Adipocyte (in vitro differentiated cells): Measurements from ENCODE around the gene EXOC3L1.
A peak's percentile ranks its signal among the peaks of the same experiment; 100 is the strongest.

ENCODE experiments used
- DNase-seq: peaks from one replicate; pipeline ENCODE4 v3.0.0-alpha.2; 2015; ENCODE audit warnings: low read depth
- H3K27me3 ChIP-seq: replicated peaks from 2 replicates; pipeline ENCODE4 v1.7.0; 2013; ENCODE audit warnings: mild to moderate bottlenecking, low read length, moderate library complexity; ENCODE audit not compliant: control insufficient read depth, insufficient read depth
- H3K36me3 ChIP-seq: 2 replicates; pipeline ENCODE4 v1.7.0; 2013; ENCODE audit warnings: low read length, mild to moderate bottlenecking, moderate library complexity; ENCODE audit not compliant: control insufficient read depth, insufficient read depth, severe bottlenecking
- H3K4me1 ChIP-seq: 2 replicates; pipeline ENCODE4 v1.7.0; 2013; ENCODE audit warnings: mild to moderate bottlenecking, low read length, moderate library complexity; ENCODE audit not compliant: control insufficient read depth, insufficient read depth
- H3K4me3 ChIP-seq: 2 replicates; pipeline ENCODE4 v1.7.0; 2013; ENCODE audit warnings: mild to moderate bottlenecking, low read length, moderate library complexity
- H3K9ac ChIP-seq: 2 replicates; pipeline ENCODE4 v1.7.0; 2013; ENCODE audit warnings: mild to moderate bottlenecking, low read length, moderate library complexity
- H3K9me3 ChIP-seq: 2 replicates; pipeline ENCODE4 v1.7.0; 2013; ENCODE audit warnings: mild to moderate bottlenecking, low read length, moderate library complexity; ENCODE audit not compliant: control insufficient read depth

Gene EXOC3L1

DNA sequence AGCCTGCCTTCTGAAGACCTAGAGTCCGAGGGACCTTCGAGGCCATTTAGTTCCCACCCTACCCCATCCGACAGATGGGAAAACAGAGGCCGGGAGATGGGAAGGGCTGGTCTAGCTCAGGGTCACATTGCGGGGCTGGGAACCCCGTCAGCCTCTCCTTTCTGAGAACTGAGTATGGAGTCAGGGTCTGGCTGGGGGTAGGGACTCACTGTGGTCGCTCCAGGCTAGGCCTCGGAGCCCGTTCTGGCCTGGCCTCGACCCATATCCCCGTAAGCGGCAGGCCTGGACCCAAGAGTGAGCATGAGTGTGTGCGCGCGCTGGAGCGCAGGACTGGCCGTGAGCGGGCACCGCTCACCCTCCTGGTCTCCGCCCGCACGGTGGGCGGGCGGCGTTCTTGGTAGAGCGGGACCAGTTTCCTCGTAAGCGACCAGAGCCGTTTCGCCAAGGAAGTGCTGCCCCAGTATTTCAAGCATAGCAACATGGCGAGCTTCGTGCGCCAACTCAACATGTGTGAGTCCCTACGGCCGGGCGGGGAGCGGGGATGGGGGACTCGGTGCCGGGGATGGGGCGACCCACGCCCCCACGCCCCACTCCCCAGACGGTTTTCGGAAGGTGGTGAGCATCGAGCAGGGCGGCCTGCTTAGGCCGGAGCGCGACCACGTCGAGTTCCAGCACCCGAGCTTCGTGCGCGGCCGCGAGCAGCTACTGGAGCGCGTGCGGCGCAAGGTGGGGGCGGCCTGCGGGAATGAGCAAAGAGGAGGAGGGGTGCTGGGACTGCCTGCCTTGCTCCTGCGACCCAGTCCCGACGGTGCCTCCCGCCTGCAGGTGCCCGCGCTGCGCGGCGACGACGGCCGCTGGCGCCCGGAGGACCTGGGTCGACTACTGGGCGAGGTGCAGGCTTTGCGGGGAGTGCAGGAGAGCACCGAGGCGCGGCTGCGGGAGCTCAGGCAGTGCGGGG, 24.5 kb downstream of the EXOC3L1 start:
- no peaks in the 10 kb centered on the region for H3K36me3 ChIP-seq
- peak overlapping the region; percentile 73 for H3K9ac ChIP-seq
- peak overlapping the region; percentile 37 for H3K4me3 ChIP-seq
- peaks cover 5% of the 10 kb centered on the region for H3K27me3 ChIP-seq
- no peak for DNase-seq
- no peaks in the 10 kb centered on the region for H3K9me3 ChIP-seq
- peaks cover 30% of the 10 kb centered on the region for H3K4me1 ChIP-seq

DNA sequence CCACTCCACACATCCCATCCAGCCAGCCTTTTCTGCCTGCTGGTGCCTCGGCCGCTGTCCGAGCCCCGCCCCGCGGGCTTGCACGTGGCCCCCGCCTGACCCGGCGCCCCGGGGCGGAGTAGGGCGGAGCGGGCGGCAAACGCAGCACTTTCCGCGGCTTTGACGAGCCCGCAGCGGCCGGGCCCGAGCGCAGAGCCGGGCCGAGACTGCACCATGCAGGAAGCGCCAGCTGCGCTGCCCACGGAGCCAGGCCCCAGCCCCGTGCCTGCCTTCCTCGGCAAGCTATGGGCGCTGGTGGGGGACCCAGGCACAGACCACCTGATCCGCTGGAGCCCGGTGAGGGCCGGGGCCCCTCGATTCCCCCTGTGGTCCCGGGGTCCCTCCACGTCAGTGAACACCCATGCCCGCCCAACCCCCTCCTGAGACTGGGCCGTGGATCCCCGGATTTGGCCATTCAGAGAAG, 25.3 kb downstream of the EXOC3L1 start, which contains the start of gene HSF4:
Gene HSF4 (plus strand): TSS at position 147 of the 463 bp plus-strand sequence. CDS start 67 bp downstream, at position 214.
- peak; percentile 48 for DNase-seq
- Histone ChIP-seq H3K27me3 (peaks cover 5% of the 10 kb centered on the region), H3K4me3 (peak within 1 kb of the TSS; percentile 37)

DNA sequence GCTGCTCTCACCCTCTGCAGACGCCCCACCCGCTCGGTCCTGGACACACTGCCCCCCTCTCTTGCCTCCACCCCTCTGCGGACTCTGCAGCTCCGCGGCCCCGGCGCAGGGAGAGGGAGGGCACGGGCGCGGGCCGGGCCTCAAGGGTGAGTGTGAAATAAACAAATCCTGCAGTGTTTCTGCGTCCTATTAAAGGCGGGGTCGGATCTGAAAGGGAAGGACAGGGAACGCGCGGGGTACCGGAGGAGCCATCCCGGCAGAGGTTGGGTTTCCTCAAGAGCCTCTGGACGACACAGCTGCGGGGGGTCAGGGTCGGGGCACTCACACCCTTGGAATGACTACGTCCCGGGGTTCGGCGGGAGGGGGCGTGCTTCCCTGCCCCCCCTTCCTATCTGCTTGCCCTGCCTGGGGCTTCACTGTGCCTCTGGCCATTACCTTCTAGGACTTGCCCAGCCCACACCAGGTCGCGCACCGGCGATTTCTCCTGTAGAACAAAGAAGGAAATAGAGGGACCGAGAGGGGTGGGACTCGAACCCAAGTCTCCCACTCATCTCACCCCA, 25.9 kb downstream of the EXOC3L1 start:
- Histone ChIP-seq H3K4me1 (peaks cover 19% of the 10 kb centered on the region), H3K27me3 (peaks cover 5% of the 10 kb centered on the region), H3K4me3 (peak overlapping the region; percentile 33), H3K9ac (no peak overlapping the region), H3K36me3 (no peaks in the 10 kb centered on the region), H3K9me3 (no peaks in the 10 kb centered on the region)
- peak; percentile 29 for DNase-seq

More for the DNA sequence above, 25.3 kb downstream of the EXOC3L1 start, which contains the start of gene HSF4:
- Histone ChIP-seq H3K9ac (peak within 1 kb of the TSS; percentile 73), H3K4me1 (peaks cover 24% of the 10 kb centered on the region), H3K36me3 (no peaks in the 10 kb centered on the region), H3K9me3 (no peaks in the 10 kb centered on the region)

DNA sequence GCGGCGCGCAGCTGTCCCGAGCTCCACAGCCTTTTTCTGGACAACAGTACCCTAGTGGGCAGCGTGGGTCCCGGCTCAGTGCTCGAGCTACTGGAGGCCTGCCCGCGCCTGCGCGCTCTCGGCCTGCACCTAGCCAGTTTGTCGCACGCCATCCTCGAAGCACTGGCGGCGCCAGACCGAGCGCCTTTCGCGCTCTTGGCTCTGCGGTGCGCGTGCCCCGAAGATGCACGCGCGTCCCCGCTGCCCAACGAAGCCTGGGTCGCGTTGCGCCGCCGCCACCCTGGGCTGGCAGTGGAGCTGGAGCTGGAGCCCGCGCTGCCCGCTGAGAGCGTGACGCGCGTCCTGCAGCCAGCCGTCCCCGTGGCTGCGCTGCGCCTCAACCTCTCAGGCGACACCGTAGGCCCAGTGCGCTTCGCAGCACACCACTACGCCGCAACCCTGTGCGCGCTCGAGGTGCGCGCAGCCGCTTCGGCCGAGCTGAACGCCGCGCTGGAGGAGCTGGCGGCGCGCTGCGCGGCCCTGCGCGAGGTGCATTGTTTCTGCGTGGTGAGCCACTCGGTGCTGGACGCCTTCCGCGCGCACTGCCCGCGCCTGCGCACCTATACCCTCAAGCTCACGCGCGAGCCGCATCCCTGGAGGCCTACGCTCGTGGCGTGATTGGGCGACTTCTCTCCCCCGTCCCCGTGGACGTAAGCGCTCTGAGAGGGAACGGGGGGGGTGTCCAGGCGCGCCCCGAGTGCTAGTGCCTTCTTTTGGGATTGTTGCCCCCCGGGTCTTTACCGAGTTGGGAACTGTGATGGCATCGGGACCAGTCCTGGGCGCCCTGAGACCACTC, 26.6 kb downstream of the EXOC3L1 start:
- peaks cover 24% of the 10 kb centered on the region for H3K4me1 ChIP-seq
- no peaks in the 10 kb centered on the region for H3K9me3 ChIP-seq
- peak; percentile 54 for DNase-seq
- H3K9ac ChIP-seq, result no peak overlapping the region
- no peaks in the 10 kb centered on the region for H3K36me3 ChIP-seq
- peaks cover 5% of the 10 kb centered on the region for H3K27me3 ChIP-seq
- H3K4me3 ChIP-seq, result peak overlapping the region; percentile 33

DNA sequence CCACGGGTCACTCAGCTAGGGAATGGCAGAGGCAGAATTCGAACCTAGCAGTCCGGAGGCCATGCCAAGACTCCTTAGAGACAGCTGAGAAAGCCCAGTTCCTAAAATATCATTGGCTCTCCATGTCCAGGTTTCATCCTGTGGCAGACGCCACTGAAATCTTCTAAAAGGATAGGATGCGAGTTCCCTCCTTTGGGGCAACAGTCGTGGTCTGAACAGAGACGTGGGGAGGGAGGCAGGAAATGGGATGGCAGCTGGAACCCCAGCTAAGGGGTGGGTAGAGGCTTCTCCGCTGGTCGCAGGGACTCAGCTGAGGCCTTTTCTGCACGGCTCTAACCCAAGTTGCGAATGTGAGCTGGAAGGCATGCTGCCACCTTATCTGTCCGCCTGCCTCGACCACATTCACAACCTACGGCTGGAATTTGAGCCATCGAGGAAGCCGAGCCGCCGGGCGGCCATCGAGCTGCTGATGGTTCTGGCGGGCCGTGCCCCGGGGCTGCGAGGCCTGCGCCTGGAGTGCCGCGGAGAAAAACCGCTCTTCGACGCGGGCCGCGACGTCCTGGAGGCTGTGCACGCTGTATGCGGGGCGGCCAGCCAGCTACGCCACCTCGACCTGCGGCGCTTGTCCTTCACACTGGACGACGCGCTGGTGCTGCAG, 27.3 kb downstream of the EXOC3L1 start:
- Histone ChIP-seq H3K4me3 (no peak overlapping the region), H3K9ac (no peak overlapping the region), H3K9me3 (no peaks in the 10 kb centered on the region), H3K4me1 (peaks cover 24% of the 10 kb centered on the region), H3K27me3 (peaks cover 5% of the 10 kb centered on the region), H3K36me3 (no peaks in the 10 kb centered on the region)
- DNase-seq, result peak; percentile 35

DNA sequence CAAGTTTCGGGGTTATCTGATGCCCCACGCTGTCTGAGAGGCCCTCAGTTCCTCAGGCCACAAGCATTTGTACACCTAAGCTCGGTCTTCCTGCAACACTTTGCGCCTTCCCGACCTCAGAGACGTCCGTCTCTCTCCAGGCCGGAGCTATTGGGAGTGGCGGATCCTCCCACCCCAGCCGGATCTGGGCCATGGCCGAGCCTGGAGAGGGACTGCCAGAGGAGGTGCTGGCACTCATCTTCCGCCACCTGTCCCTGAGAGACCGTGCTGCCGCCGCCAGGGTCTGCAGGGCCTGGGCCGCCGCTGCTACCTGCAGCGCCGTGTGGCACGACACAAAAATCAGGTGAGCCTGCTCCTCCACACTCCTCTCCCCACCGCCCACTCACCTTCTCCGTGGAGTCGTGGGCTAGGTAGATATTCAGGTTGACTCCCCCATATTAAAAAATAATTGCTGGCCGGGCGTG, 28.3 kb downstream of the EXOC3L1 start:
- peak overlapping the region; percentile 94 for H3K9ac ChIP-seq
- H3K9me3 ChIP-seq, result no peaks in the 10 kb centered on the region
- H3K4me3 ChIP-seq, result peak overlapping the region; percentile 97
- peaks cover 24% of the 10 kb centered on the region for H3K4me1 ChIP-seq
- no peak for DNase-seq
- H3K36me3 ChIP-seq, result no peaks in the 10 kb centered on the region
- H3K27me3 ChIP-seq, result peaks cover 5% of the 10 kb centered on the region

DNA sequence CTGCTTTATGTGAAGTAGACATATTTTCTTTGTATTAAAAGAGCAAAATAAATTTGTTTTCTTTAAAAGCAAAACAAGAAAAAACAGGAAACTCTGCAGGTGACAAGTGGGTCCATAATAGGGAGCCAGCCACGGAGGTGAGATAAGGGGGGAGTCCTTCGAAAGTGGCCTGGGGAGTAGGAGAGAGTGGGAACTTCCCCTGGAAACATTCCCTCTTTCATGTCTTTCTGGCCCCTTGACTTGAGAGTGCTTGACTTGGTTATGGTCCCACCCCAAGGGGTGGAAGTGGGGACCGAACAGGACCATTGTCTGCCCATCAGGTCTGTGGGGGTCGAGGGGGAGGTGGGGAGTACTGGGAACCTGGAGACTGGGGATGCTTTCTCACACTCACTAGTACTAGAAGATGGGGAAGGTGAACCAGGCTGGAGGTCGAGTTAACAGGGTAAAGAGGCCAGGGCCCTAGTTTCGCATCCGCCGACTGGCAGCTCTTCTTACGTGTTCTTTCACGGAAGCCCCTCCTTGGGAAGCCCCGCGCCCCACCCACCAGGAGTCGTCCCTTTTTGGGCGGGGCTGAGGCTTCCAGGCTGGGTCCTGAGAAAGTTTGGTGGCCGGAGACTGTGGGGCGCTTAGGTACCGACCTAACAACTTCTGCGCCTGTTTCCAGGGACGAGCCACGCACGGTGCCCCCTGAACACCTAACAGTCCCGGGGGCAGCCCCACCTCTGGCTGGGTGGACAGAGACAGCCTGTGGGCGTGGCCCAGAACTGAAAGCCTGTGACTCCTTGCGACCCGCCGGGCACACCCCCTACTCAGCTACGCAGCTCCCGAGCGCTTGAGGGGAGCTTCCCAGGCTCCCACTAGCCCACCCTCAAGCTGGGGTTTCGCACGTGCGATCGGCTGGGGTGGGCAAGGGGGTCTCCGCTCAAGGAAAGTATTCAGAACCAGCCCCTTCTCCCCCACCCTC, 31.0 kb downstream of the EXOC3L1 start:
- H3K4me1 ChIP-seq, result peaks cover 15% of the 10 kb centered on the region
- no peaks in the 10 kb centered on the region for H3K27me3 ChIP-seq
- H3K9me3 ChIP-seq, result no peaks in the 10 kb centered on the region
- no peaks in the 10 kb centered on the region for H3K36me3 ChIP-seq
- H3K4me3 ChIP-seq, result peak overlapping the region; percentile 97
- DNase-seq, result peak; percentile 55
- H3K9ac ChIP-seq, result peak overlapping the region; percentile 94

DNA sequence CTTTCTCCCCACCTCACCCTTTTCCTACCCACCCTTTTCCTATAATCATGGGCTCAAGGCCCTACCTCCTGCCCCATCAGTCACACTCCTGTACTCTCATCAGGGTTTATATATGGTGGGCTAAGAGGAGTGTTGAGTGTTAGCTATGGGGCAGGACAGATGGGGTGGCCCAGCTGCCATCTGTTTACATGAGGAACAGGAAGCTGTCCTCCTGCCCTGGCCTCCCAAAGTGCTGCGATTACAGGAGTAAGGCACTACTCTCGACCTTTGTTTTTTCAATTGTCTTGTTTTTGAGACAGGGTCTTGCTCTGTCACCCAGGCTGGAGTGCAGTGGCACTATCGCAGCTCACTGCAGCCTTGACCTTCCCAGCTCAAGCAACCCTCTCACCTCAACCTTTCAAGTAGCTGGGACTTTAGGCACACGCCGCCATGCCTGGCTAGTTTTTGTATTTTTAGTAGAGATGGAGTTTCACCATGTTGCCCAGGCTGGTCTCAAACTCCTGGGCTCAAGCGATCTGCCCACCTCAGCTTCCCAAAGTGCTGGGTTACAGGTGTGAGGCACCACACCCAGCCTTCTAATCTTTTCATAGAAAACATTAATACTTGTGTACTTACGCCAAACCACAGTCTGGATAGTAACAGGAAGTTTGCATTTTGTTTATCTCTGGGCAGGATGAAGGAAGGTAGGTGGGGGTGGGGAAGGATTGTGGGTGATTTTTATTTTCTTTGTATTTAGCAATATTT, 31.9 kb downstream of the EXOC3L1 start:
- Histone ChIP-seq H3K27me3 (no peaks in the 10 kb centered on the region), H3K4me3 (no peak overlapping the region), H3K9me3 (no peaks in the 10 kb centered on the region), H3K9ac (no peak overlapping the region), H3K4me1 (peaks cover 11% of the 10 kb centered on the region), H3K36me3 (no peaks in the 10 kb centered on the region)
- DNase-seq, result no peak

DNA sequence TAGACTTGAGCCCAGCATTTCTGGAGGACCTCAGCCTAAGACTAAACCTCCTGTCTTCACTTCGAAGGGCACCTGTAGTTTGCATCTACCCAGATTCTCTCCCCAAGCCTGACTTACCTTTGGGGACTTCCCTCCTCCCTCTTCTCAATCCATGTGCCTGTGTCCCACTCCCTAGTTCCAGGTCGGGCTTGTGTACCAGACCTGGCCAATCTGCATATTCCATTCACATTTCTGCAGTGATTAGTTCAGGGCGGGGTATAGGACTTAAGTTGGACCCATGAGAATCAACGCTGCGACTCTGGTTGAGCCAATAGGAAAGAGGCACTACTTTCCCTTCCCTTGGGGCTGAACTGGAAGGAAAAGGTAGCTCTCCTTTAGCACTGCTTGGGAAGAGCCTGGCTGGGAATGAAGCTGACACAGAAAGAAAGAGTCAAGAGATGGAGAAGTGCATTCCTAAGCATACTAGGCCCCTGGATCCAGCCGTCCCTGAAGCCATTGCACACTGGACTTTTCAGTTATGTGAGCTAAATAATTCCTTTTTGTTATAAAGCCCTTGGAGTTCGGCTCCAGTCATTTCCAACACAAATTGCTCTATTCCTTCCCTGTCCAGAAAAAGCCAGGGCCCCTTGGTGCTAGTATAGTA, 32.7 kb downstream of the EXOC3L1 start:
- Histone ChIP-seq H3K4me3 (no peak overlapping the region), H3K36me3 (no peaks in the 10 kb centered on the region), H3K27me3 (no peaks in the 10 kb centered on the region), H3K9me3 (no peaks in the 10 kb centered on the region), H3K9ac (no peak overlapping the region), H3K4me1 (peaks cover 11% of the 10 kb centered on the region)
- DNase-seq, result no peak
